Measurements from ENCODE around the gene FOLR3.

GRCh38 chr11:72173291-72173690, 37.8 kb downstream of the FOLR3 start:
- TF ChIP-seq CTCF (IDR thresholded peaks at IDR 0.05; ENCODE audit: insufficient read depth, low read depth, low read length): no peak
- TF ChIP-seq EZH2 (IDR thresholded peaks at IDR 0.05; ENCODE audit: insufficient read depth, low read length): no peak

Measured in astrocyte (in vitro differentiated cells and primary cell).